NCI-H510A treated with DMSO at 0.1 percent for 48 hours (cell line): Measurements from ENCODE around the gene TNS3.
A peak's percentile ranks its signal among the peaks of the same experiment; 100 is the strongest.
"Not testable (repeated sequence)": the region's sequence is repeated elsewhere in the genome, so short reads cannot be mapped to it uniquely, and the experiment has no call there.

Experiments used
- DNase-seq: peaks from one replicate; lab custom pipeline; 2025; lab: John Stamatoyannopoulos, UW

Gene TNS3

DNA sequence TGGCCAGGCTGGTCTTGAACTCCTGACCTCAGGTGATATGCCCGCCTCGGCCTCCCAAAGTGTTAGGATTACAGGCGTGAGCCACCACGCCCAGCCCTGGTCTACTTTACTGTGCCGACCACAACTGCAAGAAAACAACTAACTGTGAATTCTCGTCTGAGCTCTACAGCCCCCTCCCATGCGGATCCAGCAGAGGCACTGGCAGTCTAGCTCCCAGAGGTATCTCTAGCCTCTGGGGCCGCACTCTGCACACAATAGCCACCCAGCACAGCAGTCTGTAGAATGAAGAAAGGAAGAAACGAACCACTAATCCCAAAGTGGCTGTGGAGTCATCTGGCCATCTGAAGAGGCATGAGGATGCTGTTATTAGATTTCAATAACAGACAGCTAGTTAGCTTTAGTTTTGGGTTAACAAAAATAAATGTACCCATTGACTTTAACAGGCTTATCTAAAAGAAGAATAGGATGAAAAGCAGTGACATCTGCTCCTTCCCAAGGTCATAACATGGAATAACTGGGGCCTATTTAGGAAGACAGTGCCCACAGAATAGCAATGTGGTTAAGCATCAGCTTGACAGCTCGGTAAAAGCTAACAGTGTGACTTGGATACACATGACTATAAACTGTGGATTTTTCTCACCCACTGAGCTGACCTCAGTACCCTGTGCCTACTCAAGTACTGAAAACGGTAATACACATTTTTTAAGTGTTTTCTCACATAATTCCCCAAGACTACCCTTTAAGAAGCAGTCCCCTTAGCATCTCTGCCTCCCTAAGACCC, 131.9 kb downstream of the TNS3 start:
- no peak for DNase-seq

DNA sequence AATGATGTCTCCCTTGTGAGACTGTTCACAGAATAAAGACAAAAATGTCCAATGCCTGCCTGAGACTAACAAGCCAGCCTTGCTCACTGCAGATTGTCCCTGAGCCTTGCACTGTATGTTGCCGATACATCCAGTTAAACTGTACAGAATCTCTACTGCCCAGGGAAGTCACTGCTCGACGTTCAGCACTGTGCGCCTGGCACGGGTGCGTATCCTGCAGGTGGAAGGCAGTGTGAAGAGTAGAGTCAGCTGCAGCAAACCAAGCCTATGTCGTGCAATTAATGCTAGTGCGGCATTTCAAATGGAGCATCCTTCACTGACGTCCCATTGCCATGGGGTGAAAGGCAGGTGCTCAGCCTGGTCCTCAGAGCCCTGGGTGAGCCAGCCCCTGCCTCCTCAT, 132.9 kb downstream of the TNS3 start:
- DNase-seq: no peak

DNA sequence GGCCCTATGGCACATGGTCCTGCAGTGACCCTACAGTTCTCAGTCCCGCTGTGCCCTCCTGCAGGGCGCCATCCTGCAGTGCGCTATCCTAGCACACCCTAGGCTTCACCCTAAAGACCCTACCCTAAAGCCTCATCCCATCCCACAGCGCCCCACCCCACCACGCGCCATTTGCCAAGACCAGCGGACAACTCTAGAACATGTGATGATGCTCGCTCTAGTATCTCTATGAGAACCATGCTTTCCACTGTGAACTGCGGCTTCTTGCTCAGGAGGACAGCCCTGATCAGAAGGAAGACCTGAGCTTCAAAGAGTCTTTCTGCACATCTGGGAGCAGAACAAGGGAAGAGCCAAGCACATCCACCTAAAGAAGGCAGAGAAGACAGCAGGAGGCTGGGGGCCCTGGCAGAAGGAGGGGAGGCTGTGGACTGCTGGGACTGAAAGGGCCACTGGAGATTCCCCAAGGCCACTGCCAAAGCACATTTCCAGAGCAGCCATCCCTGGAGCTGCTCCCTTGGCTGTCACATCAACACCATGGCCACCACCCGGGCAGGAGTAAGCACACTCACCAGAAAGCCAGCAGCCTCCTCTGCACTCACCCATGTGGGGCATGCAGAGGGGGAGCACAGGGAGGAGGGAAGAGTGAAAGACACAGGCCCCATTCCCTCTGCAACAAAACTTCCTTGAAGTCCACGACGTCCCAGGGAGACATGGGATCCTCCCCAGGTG, 134.1 kb downstream of the TNS3 start:
- DNase-seq: no peak

DNA sequence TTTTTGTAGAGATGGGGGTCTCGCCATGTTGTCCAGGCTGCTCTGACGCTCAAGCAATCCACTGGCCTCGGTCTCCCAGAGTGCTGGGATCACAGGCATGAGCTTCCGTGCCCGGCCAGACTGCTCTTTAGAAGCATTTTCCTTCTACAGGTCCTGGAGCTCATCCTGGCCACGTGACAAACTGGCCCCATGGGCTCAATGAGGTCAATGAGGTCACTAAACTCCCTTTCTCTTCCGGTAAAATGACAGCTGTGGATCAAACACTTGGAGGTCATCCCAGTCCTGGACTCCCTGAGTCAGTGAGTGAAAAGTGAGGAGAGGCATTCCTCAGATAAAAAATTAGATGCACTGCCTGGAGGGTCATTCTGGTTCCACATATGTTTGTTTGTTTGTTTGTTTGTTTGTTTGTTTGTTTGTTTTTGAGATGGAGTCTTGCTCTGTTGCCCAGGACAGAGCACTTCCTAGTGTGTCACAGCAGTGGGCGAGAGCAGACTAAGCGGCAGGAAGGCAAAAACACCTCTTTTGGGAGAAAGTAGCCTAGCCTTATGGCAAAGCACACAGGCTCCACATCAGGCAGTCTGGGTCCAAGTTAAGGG, 134.9 kb downstream of the TNS3 start:
- no peak for DNase-seq

DNA sequence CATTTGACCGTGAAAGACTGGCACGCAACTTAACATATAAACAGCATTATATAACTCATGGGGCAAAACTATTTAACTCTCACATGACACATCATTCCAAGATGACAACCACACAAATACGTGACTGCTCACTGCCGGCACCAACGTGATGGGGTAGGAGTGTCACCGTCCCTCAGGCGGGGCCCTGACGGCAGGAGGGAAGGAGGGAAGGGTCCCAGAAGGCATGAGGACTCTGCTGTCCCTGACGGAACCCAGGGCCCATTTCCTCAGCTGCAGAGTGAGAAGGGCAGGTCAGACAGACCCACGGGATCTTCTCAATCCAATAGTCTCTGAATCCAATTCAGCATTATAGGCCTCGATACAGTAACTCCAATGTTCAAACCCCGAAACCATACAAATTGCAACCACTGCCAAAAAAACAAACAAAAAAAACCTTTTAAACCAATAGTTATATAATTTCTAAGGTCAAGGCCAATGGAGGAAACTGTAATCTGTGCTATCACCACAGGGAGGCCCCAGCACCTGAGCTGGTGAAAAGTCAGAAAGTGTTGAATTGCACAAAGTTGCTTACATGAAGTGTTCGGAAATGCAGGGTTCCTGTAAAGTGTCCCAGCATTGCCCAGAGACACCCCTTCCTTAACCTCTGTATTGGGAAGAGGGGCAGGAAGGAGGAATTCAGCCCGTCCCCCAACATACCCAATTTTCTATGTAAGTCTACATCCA, 137.4 kb downstream of the TNS3 start:
- DNase-seq: no peak

DNA sequence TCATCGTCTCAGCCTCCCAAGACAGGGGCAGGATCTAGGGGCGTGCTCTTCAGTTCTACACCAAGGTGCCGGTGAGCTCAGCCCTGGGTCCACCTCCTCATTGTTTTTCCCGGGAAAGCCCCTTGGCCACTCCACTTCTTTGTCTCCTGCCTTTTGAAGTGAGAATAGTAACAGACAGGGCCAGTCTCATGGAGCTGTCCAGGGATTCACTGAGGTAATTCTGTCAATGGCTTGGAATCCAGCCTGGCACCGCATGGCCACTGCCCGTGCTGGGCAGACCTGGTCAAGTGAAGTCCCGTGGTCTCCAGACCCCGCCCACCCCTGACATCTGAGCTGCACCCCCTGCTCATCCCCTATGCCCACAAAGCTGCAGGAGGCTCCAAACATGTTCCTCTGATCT, 138.9 kb downstream of the TNS3 start:
- DNase-seq: no peak

DNA sequence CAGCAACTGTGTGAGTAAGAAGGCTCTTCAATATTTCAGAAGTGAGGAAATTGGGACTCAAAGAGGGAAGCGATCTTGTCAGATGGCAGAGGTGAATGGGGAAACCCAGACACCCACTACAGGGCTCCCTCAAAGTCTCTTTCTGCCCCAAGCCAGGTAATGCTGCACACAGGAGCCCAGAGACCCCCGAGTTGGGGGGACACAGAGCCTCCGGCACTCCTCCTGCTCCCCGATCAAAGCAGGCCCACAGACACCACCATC, 139.4 kb downstream of the TNS3 start:
- DNase-seq: no peak

DNA sequence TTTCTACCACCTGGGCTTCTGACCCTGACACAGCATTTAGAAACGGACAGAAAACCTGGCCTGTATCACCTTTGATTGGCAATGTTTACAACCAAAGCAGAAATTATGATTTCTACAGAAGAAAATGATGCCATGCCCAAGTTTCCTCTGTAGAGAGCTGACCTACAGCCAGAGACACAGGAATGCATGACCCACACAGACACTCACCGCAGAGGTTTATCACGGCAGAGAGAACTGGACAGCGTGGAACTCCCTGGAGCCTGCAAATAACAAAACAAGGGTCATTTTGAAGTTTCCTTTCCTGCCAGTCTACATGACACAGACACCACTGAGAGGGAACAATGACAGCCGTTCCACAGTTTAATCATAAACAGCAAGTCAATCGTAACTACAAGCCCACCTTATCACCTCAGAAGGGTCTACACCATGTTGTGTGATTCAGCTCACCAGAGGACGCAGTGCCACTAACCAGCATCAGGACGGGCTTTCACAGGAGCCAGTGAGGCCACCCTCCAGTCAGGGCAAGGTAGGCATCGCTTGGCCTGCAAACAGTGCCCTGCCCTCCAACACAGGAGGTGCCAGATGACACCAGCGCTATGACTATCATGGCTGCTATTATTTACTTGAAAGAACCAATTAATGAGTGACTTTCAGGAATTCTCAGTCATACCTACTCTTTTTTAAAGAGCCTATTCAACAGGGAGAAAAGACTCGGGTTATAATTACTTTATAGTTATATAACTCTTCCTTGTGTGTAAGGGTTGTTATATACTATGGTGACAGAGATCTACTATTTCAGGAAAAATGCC, 139.9 kb downstream of the TNS3 start:
- no peak for DNase-seq

DNA sequence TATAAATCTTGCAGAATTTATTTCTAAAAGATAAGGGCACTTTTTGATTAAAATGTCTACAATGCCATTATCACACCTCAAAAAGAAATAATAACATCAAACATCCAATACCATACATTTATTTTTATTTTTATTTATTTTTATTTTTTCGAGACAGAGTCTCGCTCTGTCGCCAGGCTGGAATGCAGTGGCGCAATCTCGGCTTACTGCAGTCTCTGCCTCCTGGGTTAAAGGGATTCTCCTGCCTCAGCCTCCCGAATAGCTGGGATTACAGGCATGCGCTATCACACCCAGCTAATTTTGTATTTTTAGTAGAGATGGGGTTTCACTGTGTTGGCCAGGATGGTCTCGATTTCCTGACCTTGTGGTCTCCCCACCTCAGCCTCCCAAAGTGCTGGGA, 140.9 kb downstream of the TNS3 start:
- not testable (repeated sequence) for DNase-seq

DNA sequence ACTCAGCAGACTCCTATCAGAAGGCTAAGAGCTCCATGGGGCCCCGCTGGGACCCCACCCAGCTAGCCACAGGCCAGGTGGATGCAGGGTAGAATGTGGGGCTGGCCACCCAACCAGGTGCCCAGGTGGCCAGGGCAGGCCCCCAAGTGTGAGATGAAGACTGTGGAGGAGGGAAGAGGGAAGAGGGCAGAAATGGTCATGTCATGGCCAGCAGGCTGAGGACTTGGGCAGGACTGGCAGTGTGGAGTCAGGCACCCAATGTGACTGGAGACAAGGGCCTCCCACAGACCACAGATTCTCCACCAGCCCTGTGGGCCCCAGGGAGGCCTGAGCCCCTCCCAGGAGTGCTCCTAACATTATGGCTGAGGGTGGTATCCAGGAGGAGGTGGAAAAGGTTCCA, 141.6 kb downstream of the TNS3 start:
- no peak for DNase-seq

DNA sequence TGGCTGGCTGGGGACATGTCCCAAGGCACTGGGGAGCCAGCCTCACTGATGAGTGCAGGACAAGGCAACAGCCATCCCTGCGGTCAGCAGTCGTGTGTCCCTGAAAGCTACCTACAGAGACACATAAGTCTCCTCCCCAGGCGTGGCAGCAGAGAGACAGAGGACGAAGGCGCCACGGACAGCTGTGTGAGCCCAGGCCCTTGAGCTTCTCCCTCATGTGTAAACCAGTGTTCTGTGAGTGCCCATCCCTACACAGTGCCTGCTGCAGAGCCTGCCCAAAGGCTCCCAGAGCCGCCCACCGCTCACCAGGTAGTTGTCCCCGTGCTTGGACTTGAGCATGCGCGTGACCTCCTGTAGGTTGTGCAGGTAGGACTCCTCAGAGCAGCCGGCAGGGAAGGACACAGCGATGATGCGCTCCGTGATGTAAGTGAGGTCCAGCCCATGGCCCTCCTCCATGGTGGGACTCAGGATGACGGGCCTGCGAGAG, 142.7 kb downstream of the TNS3 start:
- no peak for DNase-seq

DNA sequence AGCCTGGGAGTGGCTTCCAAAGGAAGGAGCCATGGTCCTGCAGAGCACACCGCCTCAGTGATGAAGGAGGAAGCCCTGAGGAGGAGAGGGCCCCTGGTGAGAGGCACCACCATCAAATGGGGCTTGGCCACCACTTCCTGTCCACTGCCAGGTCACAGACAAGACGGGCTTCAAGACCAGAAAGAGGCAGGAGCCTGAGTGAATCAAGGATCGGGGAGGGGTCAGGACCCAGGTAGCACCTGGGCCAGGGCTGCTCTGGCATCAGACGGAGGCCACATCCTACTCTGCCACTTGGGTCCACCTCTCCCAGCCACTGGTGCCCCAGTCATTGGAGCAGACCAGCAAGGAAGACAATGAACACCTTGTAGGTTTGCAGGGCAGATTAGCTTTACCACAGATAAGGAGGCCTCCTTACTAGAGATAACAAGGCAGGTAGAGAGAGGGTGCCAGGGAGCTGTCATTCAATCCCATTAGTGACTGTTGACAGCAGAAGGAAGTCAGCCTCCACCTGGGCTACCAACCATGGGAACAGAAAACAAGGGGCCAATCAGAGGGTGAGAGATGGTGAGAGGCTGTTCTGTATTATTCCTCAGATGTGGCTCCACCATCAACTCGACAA, 143.4 kb downstream of the TNS3 start:
- DNase-seq: no peak

DNA sequence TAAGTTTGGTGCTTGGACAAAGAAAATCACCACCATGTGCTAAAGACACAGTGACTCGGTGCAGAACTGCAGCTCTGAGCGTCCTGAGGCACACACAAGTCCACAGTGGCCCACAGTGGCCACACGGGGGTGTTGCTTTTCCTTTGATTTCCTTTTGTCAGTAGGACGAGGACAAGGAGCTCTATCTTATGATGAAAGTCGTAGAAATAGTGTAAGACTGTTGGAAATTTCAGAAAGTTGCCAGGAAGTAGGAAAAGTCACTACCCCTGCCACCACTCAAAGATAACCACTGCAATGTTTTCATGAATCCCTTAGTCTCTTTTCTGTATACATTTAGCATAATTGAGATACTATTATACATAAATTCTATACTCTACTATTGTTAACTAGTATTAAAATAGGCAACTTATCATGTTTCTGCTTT, 146.0 kb downstream of the TNS3 start:
- peak; percentile 11 for DNase-seq

DNA sequence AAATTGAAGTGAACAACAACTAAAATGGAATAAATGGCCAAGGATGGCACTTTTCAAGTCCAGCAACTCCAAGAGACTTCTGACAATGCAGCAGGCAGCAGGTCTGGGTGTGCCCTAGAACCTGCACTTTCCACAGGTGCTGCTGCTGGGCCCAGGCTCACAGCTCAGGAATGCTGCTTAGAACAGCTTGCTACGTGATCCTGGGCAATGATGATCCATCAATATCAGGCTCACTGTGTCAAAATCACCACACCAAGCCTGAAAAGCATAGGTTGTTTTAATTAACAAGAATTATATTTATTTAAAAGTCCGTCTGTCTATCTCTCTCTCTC, 148.4 kb downstream of the TNS3 start:
- DNase-seq: no peak

DNA sequence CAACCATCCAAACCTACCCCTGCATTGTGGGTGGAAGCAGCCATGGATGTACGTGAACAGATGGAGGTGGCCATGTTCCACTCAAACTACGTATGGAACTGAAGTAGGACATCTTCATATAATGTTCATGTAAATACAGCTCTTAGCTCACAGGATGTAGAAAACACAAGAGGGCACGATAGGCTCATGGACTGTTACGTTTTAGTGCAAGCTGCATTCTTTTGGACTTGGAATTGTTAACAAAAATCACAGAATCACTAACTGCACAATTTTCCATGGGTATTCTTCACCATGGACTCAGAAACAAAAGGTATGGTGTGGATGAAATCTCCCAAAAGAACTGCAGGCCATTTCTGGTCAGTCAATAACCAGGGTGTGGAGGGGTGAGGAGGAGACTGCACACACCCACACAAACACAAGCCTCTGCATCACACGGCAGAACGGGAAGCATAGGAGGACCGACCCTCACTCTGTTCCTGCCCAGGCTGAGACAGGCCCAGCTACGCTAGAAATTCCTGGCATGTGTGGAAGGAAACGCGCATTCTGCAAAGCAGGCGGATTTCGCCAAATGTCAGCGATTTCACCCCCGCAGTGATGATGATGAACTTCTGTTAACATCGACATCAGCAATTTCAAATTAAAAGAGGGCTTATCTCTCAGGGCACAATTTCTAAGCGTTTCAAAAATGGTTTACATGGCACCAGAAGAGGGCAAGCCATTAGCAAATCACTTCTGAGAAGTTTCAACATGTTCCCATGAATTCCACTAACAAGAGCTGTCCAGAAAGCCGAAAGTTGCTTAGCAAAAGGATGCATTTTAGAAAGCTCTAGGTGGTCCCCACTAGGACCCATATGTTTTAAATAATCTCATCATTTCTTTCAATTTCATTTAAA, 149.0 kb downstream of the TNS3 start:
- DNase-seq: no peak

DNA sequence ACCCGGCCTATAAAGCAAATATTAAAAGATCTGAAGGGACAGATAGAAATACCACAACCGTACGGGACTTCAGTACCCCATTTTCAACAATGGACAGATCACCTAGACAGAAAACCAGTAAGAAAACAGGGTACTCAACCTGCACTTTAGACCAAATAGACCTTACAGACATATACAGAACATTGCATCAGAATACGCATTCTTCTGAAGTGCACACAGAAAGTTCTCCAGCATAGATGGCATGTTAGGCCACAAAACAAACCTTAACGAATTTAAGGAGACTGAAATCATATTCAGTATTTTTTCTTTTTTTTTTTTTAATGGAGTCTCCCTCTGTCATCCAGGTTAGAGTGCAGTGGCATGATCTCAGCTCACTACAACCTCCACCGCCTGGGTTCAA, 151.5 kb downstream of the TNS3 start:
- no peak for DNase-seq

DNA sequence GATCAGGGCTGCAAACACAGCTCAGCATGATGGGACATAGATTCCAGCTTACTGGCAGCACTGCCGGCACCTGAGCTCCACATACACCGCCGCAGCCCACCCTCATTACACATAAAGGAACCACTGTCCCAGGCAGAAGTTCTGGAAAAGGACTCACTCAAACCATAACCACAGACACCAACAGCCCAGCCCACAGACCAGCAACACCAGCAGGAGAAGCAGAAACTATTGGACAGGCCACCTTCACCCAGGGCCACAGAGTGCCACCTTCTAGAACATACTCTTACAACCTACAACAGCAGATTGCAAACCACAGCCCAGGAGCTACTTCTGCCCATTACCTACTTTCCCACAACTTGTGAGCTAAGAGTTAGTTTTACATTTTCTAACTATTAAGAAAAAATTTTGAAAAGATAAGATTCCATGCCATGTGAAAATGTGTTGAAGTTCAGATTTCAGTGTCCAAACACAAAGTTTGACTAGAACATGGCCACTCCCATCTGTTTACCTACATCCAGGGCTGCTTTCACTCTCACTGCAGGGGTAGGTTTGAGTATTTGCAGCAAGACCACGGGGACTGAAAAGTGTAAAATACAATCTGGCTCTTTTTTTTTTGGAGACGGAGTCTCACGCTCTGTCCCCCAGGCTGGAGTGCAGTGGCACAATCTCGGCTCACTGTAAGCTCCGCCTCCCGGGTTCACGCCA, 153.0 kb downstream of the TNS3 start:
- no peak for DNase-seq

DNA sequence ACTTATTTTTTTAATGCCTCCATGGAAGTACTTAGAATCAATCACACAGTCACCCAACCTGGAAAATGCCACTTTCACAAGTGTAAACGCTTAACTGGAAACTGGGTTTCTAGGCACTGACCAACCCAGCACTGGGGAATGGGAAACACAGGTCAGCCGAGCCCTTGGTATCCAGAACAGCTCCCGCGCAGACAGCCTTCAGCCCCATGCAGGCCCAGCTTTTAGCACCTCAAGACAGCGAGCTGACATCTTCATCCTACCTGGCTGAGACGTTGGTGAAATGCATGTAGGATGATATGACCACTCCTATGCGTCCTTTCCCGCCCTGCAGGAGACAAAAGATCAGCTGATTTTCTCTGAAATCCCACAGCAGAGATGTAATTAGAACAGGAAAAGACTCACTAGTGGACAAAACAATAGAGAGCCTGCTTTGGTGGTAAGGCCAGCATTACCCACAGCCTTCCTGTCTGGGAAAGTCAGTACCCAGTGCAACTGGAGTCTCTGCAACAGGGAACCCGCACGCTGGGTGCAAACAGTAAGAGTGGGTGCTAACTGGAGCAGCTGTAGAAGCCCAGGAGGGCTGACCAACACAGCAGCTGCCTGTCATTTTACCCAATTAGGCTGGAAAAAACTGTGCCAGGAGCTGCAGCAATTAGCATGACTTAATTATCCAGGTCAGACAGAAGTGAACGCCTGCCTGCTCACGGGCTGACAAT, 153.7 kb downstream of the TNS3 start:
- no peak for DNase-seq

DNA sequence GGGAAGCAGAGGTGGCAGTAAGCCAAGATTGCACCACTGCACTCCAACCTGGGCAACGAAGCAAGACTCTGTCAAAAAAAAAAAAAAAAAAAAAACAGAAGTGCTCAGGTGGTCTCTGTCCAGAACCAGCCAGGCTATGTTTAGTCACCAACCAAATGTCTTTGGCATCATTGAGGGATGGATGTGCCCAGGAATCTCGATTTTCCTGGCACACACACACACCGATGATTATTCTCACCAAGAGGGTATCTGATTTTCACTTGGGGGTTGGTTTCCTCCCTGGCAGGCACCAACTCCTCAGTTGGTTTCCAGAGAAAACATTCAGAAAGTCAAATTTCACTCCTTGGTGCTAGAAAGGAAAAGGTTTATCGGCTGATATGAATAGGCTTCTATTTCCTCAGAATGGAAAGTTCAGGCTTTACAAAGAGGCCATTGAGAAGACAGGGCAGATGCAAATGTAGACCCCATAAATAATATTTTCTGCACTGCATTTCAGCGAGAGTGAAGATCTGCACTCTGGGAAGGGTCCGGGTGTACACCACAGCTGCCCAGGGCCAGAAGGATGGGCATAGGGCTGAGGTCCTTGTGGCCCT, 154.8 kb downstream of the TNS3 start:
- no peak for DNase-seq
